ENCODE results near the gene IL21R.
A peak's percentile ranks its signal among the peaks of the same experiment; 100 is the strongest.

IL21R gene

GRCh38 chr16:27462846-27463682 is 61.1 kb downstream of the IL21R start:
- DNase-seq (ENCODE audit: low read depth): no peak

GRCh38 chr16:27463741-27464591 is 62.0 kb downstream of the IL21R start:
- peak; percentile 22 for DNase-seq (ENCODE audit: low read depth)

GRCh38 chr16:27464626-27465482 is 62.9 kb downstream of the IL21R start:
- no peak for DNase-seq (ENCODE audit: low read depth)

- no peak for DNase-seq (ENCODE audit: low read depth)
Observed at GRCh38 chr16:27465483-27465879, 63.5 kb downstream of the IL21R start.

DNA sequence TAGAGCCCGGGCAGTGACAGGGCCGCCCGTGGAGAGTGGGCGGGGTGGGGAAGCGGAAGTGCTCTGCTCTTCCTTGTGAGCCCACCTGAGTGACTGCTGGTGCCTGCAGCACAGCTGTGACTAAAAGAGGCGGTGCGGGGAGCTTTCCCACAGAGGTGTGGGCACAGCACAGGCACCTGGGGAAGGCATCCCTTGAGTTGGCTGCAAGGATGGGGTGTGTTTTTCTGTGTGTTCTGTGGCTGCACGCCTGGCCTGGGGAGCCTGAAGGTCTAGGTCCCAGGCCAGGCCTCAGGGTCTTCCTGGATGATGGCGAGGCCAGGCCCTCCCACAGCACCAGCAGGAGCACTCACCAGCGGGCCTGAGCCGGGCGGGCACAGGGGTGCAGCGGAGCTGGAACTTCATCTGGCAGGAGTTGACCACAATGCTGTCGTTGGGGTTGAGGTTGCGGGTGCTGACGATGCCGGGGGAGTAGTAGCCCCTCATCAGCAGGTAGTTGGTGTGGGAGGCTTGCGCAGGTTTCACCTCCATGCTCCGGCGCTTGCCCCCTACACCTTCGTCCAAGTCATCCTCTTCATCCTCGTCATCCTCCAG is 67.1 kb downstream of the IL21R start:
- DNase-seq (ENCODE audit: low read depth): no peak

- DNase-seq (ENCODE audit: low read depth): no peak
Observed at GRCh38 chr16:27470567-27471431, 68.8 kb downstream of the IL21R start.

- no peak for DNase-seq (ENCODE audit: low read depth)
Observed at GRCh38 chr16:27471661-27472060, 69.7 kb downstream of the IL21R start.

DNA sequence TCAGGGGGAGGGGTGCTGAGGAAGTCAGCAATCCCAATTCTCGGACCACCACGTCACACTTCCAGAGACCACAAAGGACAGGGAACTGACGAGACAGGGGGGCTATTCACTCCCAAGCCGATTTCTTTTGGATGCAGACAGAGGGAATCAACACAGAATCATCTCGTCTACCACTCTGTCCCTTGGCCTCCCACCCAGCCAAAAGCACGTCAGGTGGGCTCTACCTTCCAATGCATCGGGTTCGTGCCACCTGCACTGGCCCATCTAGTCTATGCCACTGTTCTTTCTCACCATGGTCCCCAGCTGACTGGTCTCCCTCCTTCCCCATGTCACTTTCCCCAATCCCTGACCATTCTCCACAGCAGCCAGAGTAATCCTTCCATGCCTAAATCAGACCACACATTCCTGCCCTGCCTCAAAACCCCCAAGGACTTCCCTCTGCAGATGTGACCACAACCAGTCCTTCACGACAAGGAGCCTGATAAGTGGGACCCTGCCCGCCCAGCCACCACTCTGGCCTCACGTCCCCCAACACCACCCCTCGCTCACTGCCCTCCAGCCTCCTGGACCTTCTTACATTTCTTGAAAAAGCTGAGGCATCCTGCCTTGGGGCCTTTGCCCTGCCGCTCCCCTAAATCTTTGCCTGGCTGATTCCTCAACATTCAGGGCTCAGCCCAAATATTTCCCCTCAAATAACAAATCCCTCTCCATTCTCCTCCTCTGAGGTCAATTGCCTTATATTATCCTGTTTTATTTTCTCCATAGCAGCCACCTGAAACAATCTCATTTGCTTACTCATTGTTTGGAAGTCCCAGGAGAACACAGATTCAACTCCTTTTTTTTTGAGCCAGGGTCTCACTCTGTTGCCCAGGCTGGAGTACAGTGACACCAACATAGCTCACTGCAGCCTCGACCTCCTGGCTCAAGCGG is 70.4 kb downstream of the IL21R start:
- DNase-seq (ENCODE audit: low read depth): no peak

DNA sequence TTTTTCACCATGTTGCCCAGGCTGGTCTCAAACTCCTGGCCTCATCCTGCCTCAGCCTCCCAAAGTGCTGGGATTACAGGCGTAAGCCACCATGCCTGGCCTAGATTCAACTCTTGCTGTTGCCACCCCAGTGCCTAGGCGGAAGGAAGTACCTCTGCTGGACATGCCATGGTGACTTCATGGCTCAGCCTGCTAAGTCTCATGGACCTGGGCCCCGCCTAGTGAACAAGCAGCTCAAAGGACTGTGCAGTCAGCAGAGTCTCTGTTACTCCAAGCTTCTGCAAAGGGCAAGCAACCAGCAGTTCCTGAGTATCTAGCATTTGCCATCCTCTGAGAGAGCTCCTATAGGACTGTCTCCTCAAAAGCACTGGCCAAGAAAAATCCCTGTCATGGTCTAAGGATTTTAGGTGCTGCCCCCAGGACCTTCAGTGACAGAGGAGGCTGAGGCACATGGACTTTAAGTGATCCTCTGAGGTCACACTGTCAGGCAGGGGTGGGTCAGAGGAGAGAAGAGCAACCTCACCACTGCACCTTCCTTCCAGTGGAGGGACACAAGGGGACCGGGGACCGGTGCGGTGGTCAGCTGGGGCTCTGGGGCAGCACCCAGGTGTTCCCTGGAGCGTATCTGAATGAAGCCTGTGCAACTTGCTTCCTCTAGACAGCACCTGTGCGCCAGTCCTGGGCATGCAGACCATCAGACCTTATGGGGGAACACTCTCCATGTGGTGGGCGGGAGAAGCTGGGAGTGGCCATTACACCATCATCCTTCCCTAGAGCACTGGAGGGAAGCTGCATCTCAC is 71.3 kb downstream of the IL21R start:
- no peak for DNase-seq (ENCODE audit: low read depth)

DNA sequence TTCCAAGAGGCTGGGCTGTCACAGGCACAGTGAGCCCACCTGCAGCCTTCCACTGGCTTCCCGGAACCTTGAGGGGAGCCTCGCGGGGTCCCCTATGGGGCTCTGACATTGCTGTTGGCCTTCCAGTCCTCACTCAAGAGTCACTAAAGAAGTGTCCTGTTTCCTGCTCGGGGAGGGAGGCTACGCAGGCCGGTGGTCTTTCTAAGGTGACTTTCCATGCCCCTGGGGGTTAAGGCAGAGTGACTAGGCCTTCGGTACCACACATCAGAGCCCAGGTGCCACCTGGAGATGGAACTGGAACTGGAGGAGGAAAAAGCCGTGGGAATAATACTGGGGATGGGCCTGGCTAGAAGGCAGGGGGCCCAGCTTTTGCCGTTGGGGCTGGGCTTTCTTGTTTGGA is 72.1 kb downstream of the IL21R start:
- no peak for DNase-seq (ENCODE audit: low read depth)

- DNase-seq (ENCODE audit: low read depth): no peak
Observed at GRCh38 chr16:27474921-27475320, 72.9 kb downstream of the IL21R start.

DNA sequence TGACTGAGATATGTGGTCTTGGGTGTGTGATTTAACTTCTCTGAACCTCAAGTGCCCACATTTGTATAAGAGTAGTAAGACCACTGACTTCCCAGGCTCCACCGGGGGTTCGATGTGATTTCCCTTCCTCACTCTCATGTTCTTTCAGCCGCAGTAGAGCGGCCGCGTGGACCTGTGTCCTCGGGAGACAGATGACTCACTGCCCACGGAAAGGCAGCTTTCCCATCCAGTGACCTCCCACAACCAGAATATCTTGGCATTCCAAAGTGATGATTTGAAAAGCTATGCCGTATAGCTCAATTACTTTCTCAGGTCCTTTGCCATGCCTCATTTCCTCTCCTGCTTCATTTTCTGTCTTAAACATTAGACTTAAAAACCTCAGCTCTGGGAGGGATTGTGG is 73.6 kb downstream of the IL21R start:
- DNase-seq (ENCODE audit: low read depth): no peak

- no peak for DNase-seq (ENCODE audit: low read depth)
Observed at GRCh38 chr16:27476240-27476639, 74.3 kb downstream of the IL21R start.

GRCh38 chr16:27480761-27481160 is 78.8 kb downstream of the IL21R start:
- DNase-seq (ENCODE audit: low read depth): no peak

GRCh38 chr16:27481282-27481934 is 79.4 kb downstream of the IL21R start:
- no peak for DNase-seq (ENCODE audit: low read depth)

DNA sequence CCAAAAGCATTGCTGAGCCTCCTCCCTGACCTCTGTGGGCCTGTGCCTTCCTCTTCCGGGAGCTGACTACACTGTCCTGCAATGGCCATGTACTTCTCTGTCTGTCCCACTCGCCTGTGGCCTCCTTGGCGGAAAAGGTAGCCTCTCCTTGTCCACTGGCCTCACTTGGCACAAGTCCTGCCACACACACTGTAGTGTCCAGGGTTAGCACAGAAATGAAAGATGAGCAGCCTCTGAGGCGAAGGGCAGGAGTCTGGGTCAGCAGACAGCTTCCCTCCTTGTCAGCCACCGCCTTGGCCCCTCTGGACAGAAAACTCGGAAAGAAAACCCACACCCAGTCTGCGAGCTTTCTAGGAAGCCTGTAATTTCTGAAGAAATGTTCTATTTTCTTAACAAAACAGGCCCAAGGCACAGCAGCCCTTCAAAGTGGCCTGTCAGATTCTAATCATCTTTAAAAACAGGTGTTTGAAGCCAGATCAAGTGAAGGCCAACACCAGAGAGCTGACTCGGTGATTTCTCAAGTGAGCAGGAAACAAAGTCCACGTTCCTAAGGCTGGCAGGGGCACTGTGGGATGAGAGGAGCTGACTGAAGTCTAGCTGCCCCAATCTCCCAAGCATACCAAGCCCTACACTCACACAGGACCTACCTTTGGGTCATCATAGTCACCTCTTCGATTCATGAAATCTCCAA is 80.6 kb downstream of the IL21R start:
- DNase-seq (ENCODE audit: low read depth): no peak

DNA sequence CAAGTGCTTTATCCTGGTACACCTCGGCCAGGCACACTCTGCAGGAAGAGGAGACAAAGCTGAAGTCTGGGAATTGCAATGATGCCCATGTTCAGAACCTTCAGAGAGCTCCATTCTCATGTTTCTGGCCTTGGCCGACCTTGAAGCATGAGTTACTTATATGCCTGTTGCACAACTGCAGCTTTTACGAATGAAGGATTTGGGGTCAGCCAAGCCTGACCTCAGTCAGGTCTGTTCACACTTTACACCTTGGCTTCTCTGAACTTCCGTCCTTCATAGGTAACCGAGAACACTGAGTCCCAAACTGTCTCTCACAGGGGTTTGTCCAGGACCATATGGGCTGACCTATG is 81.1 kb downstream of the IL21R start:
- no peak for DNase-seq (ENCODE audit: low read depth)

DNA sequence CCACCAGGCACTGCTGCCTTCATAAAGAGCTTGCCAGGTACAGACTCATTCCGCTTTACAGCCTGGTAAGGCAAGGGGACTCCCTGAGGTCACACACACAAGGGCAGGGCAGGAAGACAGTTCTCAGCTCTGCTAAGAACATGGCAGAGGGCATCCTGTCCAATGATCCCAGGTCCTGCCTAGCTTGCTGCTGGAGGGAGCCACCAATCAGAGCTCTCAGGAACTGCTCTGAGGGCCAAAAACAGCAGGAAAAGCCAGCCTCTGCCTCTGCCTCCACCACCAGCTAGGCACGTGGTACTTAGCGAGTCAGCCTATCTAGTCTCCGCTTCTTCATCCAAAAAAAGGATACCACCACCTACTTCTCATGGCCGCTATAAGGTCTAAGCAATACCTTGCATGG is 81.7 kb downstream of the IL21R start:
- no peak for DNase-seq (ENCODE audit: low read depth)

Data from T follicular helper cell (primary cell).